ENCODE measurements around the gene OR6K3. TPM values are rescaled to one million over a fixed set of nuclear protein-coding genes. Genes with fewer than 3 reads are reported as not detected.

OR6K3 gene
- total and polyA plus RNA-seq, 10 donors, result 0.67 TPM; not detected in 9

GRCh38 chr1:158732524-158732923 lies 12.0 kb upstream of the OR6K3 start:
- Histone ChIP-seq H3K27ac (no peak overlapping the region), H3K27me3 (replicated peaks in 1 of 7) (no peaks in the 10 kb centered on the region)
- intact Hi-C loops (cut with DNase I; ENCODE audit: low total_unique reads), result no loop called here

GRCh38 chr1:158731707-158732106 lies 11.2 kb upstream of the OR6K3 start:
- WGBS, 5 donors, result 80 to 89% (median 84%) methylated on average over 4 of the region's 4 CpGs
- Histone ChIP-seq H3K4me3 (no peak overlapping the region), H3K27ac (no peak overlapping the region), H3K9me3 (no peaks in the 10 kb centered on the region), H3K4me1 (no peaks in the 10 kb centered on the region), H3K36me3 (no peaks in the 10 kb centered on the region), H3K27me3 (replicated peaks in 1 of 7) (no peaks in the 10 kb centered on the region)
- intact Hi-C loops (cut with DNase I; ENCODE audit: low total_unique reads), result no loop called here
- no peak for TF ChIP-seq POLR2A (IDR thresholded peaks at IDR 0.05)
- TF ChIP-seq CTCF (IDR thresholded peaks at IDR 0.05 in 8 of 11, conservative IDR thresholded peaks at IDR 0.05 in 3 of 11), result no peak
- no peak for TF ChIP-seq POLR2AphosphoS5 (IDR thresholded peaks at IDR 0.05)
- no peak for DNase-seq

More at GRCh38 chr1:158732524-158732923, 12.0 kb upstream of the OR6K3 start:
- TF ChIP-seq POLR2AphosphoS5 (IDR thresholded peaks at IDR 0.05) (no peak), CTCF (IDR thresholded peaks at IDR 0.05 in 8 of 11, conservative IDR thresholded peaks at IDR 0.05 in 3 of 11) (no peak), POLR2A (IDR thresholded peaks at IDR 0.05) (no peak)
- Histone ChIP-seq H3K4me1 (no peaks in the 10 kb centered on the region), H3K36me3 (no peaks in the 10 kb centered on the region), H3K4me3 (no peak overlapping the region), H3K9me3 (no peaks in the 10 kb centered on the region)
- DNase-seq, result no peak
- 58 to 87% (median 71%) methylated on average over 2 of the region's 2 CpGs for WGBS, 5 donors

GRCh38 chr1:158730453-158730852 lies 9.9 kb upstream of the OR6K3 start:
- intact Hi-C loops (cut with DNase I; ENCODE audit: low total_unique reads), result no loop called here

More at GRCh38 chr1:158730453-158730852, 9.9 kb upstream of the OR6K3 start:
- no peak overlapping the region for H3K27ac ChIP-seq
- H3K27me3 ChIP-seq (replicated peaks in 1 of 7), result no peaks in the 10 kb centered on the region
- DNase-seq, result no peak
- no peaks in the 10 kb centered on the region for H3K9me3 ChIP-seq
- TF ChIP-seq POLR2A (IDR thresholded peaks at IDR 0.05) (no peak), CTCF (IDR thresholded peaks at IDR 0.05 in 8 of 11, conservative IDR thresholded peaks at IDR 0.05 in 3 of 11) (no peak), POLR2AphosphoS5 (IDR thresholded peaks at IDR 0.05) (no peak)
- H3K4me3 ChIP-seq, result no peak overlapping the region
- no peaks in the 10 kb centered on the region for H3K36me3 ChIP-seq
- 74 to 88% (median 85%) methylated on average over 4 of the region's 4 CpGs for WGBS, 5 donors
- no peaks in the 10 kb centered on the region for H3K4me1 ChIP-seq
